Measurements from ENCODE around the gene CHPF.

The CHPF gene

GRCh38 chr2:219543596-219544358 is at the start of gene CHPF, which contains the start of gene TMEM198:
TSS of gene CHPF (minus strand) at chr2:219543809. CDS start at chr2:219543538, 271 bp downstream.
TSS of gene TMEM198 (plus strand) at chr2:219544028. CDS start at chr2:219544728, 700 bp downstream.
- DNase-seq (ENCODE audit: low spot score): peak; percentile 72

GRCh38 chr2:219593154-219593553 is 49.5 kb upstream of the CHPF start:
- DNase-seq (ENCODE audit: low spot score): no peak

- no peak for DNase-seq (ENCODE audit: low spot score)
Measured at GRCh38 chr2:219592736-219593135, 49.1 kb upstream of the CHPF start.

- DNase-seq (ENCODE audit: low spot score): no peak
Measured at GRCh38 chr2:219591091-219591490, 47.5 kb upstream of the CHPF start.

- DNase-seq (ENCODE audit: low spot score): no peak
Measured at GRCh38 chr2:219581346-219581745, 37.7 kb upstream of the CHPF start.

- no peak for DNase-seq (ENCODE audit: low spot score)
Measured at GRCh38 chr2:219578811-219579613, 35.4 kb upstream of the CHPF start.

GRCh38 chr2:219576505-219577388 is 33.1 kb upstream of the CHPF start:
- DNase-seq (ENCODE audit: low spot score): no peak

- no peak for DNase-seq (ENCODE audit: low spot score)
Measured at GRCh38 chr2:219575566-219576504, 32.2 kb upstream of the CHPF start.

GRCh38 chr2:219574484-219575311 is 31.1 kb upstream of the CHPF start:
- no peak for DNase-seq (ENCODE audit: low spot score)

GRCh38 chr2:219573166-219573565 is 29.6 kb upstream of the CHPF start:
- no peak for DNase-seq (ENCODE audit: low spot score)

- DNase-seq (ENCODE audit: low spot score): no peak
Measured at GRCh38 chr2:219572237-219573001, 28.8 kb upstream of the CHPF start, which contains the start of gene INHA. TSS of gene INHA (plus strand) at chr2:219572310. CDS start at chr2:219572375, 65 bp downstream.

GRCh38 chr2:219571311-219572236 is 28.0 kb upstream of the CHPF start, which contains the start of gene OBSL1:
TSS of gene OBSL1 (minus strand) at chr2:219571539. CDS start at chr2:219571232, 307 bp downstream.
- no peak for DNase-seq (ENCODE audit: low spot score)

GRCh38 chr2:219570924-219571310 is 27.3 kb upstream of the CHPF start:
- no peak for DNase-seq (ENCODE audit: low spot score)

- no peak for DNase-seq (ENCODE audit: low spot score)
Measured at GRCh38 chr2:219570194-219570923, 26.8 kb upstream of the CHPF start.

- no peak for DNase-seq (ENCODE audit: low spot score)
Measured at GRCh38 chr2:219569635-219570034, 26.0 kb upstream of the CHPF start.

- no peak for DNase-seq (ENCODE audit: low spot score)
Measured at GRCh38 chr2:219569041-219569440, 25.4 kb upstream of the CHPF start.

- DNase-seq (ENCODE audit: low spot score): no peak
Measured at GRCh38 chr2:219567791-219568361, 24.3 kb upstream of the CHPF start.
